K562 (cell line): ENCODE results near the gene MED29. TPM values are rescaled to one million over a fixed set of nuclear protein-coding genes. Genes with fewer than 3 reads are reported as not detected.

Experiments
- BRF1 ChIP-seq: IDR thresholded peaks from 3 replicates; pipeline ENCODE4 v1.6.1; 2011; ENCODE audit warnings: borderline replicate concordance, mild to moderate bottlenecking; ENCODE audit not compliant: insufficient read length; ENCODE audit errors: extremely low read depth
- CCAR2 ChIP-seq: fragments of 200-400 bp; formaldehyde crosslinking; IDR thresholded peaks from 2 replicates; pipeline ENCODE4 v1.6.1; 2017; ENCODE audit warnings: mild to moderate bottlenecking, low read depth, low read length
- CTBP1 ChIP-seq: fragments of 450-650 bp; IDR thresholded peaks from 2 replicates; pipeline ENCODE4 v1.6.1; 2016; ENCODE audit warnings: borderline replicate concordance
- DNMT1 ChIP-seq: fragments of 450-650 bp; IDR thresholded peaks from 2 replicates; pipeline ENCODE4 v1.6.1; 2016; ENCODE audit warnings: antibody characterized with exemption, mild to moderate bottlenecking
- ELK3 ChIP-seq: fragments of 450-650 bp; formaldehyde crosslinking; IDR thresholded peaks from 2 replicates; pipeline ENCODE4 v1.4.0; 2020; ENCODE audit warnings: mild to moderate bottlenecking
- JUN ChIP-seq, 2 experiments: sonication (generic) in 1 of 2; formaldehyde crosslinking in 1 of 2; IDR thresholded peaks; 2 replicates each; pipeline versions ENCODE4 v1.6.1 to v1.8.0; 2012 to 2022; ENCODE audit warnings: borderline replicate concordance in 2 of 2, mild to moderate bottlenecking in 2 of 2, improper control_type of control experiment in 1 of 2, low read depth in 1 of 2, low read length in 1 of 2, missing genetic modification reagents in 1 of 2
- KLF16 ChIP-seq: IDR thresholded peaks from 2 replicates; pipeline ENCODE4 v1.6.1; 2016; ENCODE audit warnings: antibody characterized with exemption
- MLLT1 ChIP-seq, 2 experiments: fragments of 450-650 bp; IDR thresholded peaks; 2 replicates each; pipeline ENCODE4 v1.6.1; 2016
- NFRKB ChIP-seq: fragments of 450-650 bp; IDR thresholded peaks from 2 replicates; pipeline ENCODE4 v1.6.1; 2016; ENCODE audit warnings: low read depth
- PML ChIP-seq: IDR thresholded peaks from 2 replicates; pipeline ENCODE4 v1.6.1; 2012; ENCODE audit warnings: low read length, inconsistent platforms
- PTBP1 ChIP-seq: fragments of 200-400 bp; formaldehyde crosslinking; IDR thresholded peaks from 2 replicates; pipeline ENCODE4 v1.6.1; 2017; ENCODE audit warnings: low read depth, low read length
- SP1 ChIP-seq: sonication (generic); formaldehyde crosslinking; IDR thresholded peaks from 2 replicates; pipeline ENCODE4 v1.8.1; 2022; ENCODE audit warnings: mild to moderate bottlenecking, missing genetic modification reagents
- TAF7 ChIP-seq: fragments of 450-650 bp; IDR thresholded peaks from 2 replicates; pipeline ENCODE4 v1.6.1; 2016; ENCODE audit warnings: missing genetic modification characterization, missing compliant biosample characterization
- ZNF124 ChIP-seq: sonication (generic); formaldehyde crosslinking; IDR thresholded peaks from 2 replicates; pipeline ENCODE4 v1.8.1; 2022; ENCODE audit warnings: missing genetic modification reagents
- ZNF224 ChIP-seq: sonication (generic); formaldehyde crosslinking; IDR thresholded peaks from 2 replicates; pipeline ENCODE4 v1.8.0; 2022; ENCODE audit warnings: mild to moderate bottlenecking, missing genetic modification reagents
- polyA plus RNA-seq, 8 experiments: library from polyadenylated mRNA; depleted of rRNA in 4 of 8; stranded (reverse) in 5 of 8; unstranded in 3 of 8; fragments of >200 nt; fragmentation: Nextera tagmentation in 2 of 8; fragmentation: Illumina TruSeq in 1 of 8; extraction: Ambion mirVana in 2 of 8; extraction: Trizol in 1 of 8; gene quantifications; 2 replicates each; pipeline versions ENCODE4 v1.2.1 to v1.2.3, GENCODE V29; 2011 to 2014; ENCODE audit warnings: inconsistent platforms in 1 of 8, missing spikeins in 1 of 8
- total RNA-seq, 7 experiments: library from RNA; depleted of rRNA in 6 of 7; stranded (reverse); fragments of >200 nt in 6 of 7; fragmentation: Illumina TruSeq in 2 of 7; extraction: Trizol in 2 of 7; gene quantifications; 2 replicates each; pipeline versions ENCODE4 v1.2.1 to v1.2.3, GENCODE V29; 2011 to 2021; ENCODE audit warnings: low replicate concordance in 1 of 7

MED29 gene
- total and polyA plus RNA-seq, 9 of the 15 experiments (the other 6 are each of a cell fraction or from before 2014, with no cell fraction given): 1.8 to 22.6 (median 12.4) TPM

- TF ChIP-seq ELK3 (CRISPR knock-in tag) (no peak), NFRKB (peak; percentile 52; the same call in 1 of the 2 replicates), CTBP1 (peak; percentile 82), CCAR2 (no peak), TAF7 (peak; percentile 50), PML (peak; percentile 67), JUN (IDR thresholded peaks at IDR 0.05; ENCODE audit: borderline replicate concordance, low read depth, low read length) (no peak), JUN (CRISPR knock-in tag; IDR thresholded peaks at IDR 0.05; ENCODE audit: borderline replicate concordance) (no peak), SP1 (CRISPR knock-in tag) (peak; percentile 96), ZNF224 (CRISPR knock-in tag) (no peak), BRF1 (no peak), ZNF124 (CRISPR knock-in tag) (no peak), MLLT1 (IDR thresholded peaks at IDR 0.05) (no peak; a peak in 1 of 4 replicates), PTBP1 (no peak), DNMT1 (no peak), KLF16 (no peak)
- TF ChIP-seq, all 486 proteins: peak for 158
Measured at GRCh38 chr19:39390751-39391437, at the start of gene MED29, which contains the start of gene PAF1 (continued).
